ENCODE data around the gene ENTREP3.

The ENTREP3 gene

GRCh38 chr1:155278689-155279160 lies 23.4 kb upstream of the ENTREP3 start:
- no peak for DNase-seq (ENCODE audit: low read depth in 1 of 2, low spot score in 1 of 2)

GRCh38 chr1:155277902-155278688 lies 22.8 kb upstream of the ENTREP3 start:
- DNase-seq (ENCODE audit: low read depth in 1 of 2, low spot score in 1 of 2): peak; percentile 52 to 57

- peak; percentile 87 to 95 for DNase-seq (ENCODE audit: low read depth in 1 of 2, low spot score in 1 of 2)
These were observed 22.0 kb upstream of the ENTREP3 start, which contains the start of gene HCN3 for GRCh38 chr1:155277070-155277901. HCN3 (plus strand) TSS chr1:155277463; CDS start chr1:155277591, 128 bp downstream.

- peak; percentile 90 to 93 for DNase-seq (ENCODE audit: low read depth in 1 of 2, low spot score in 1 of 2)
These were observed 18.3 kb upstream of the ENTREP3 start, which contains the start of gene CLK2 for GRCh38 chr1:155273343-155274245. CLK2 (minus strand) TSS chr1:155273504; CDS start chr1:155270977, 2,527 bp downstream.

GRCh38 chr1:155272466-155273342 lies 17.4 kb upstream of the ENTREP3 start:
- no peak for DNase-seq (ENCODE audit: low read depth in 1 of 2, low spot score in 1 of 2)

- DNase-seq (ENCODE audit: low read depth in 1 of 2, low spot score in 1 of 2): no peak
These were observed 14.1 kb upstream of the ENTREP3 start for GRCh38 chr1:155269381-155269780.

- DNase-seq (ENCODE audit: low read depth in 1 of 2, low spot score in 1 of 2): no peak
These were observed 13.3 kb upstream of the ENTREP3 start for GRCh38 chr1:155268630-155269029.

- DNase-seq (ENCODE audit: low read depth in 1 of 2, low spot score in 1 of 2): no peak
These were observed 12.1 kb upstream of the ENTREP3 start for GRCh38 chr1:155267373-155267772.

GRCh38 chr1:155266553-155266952 lies 11.3 kb upstream of the ENTREP3 start:
- no peak for DNase-seq (ENCODE audit: low read depth in 1 of 2, low spot score in 1 of 2)

GRCh38 chr1:155263067-155263466 lies 7.8 kb upstream of the ENTREP3 start:
- no peak for DNase-seq (ENCODE audit: low read depth in 1 of 2, low spot score in 1 of 2)

- DNase-seq (ENCODE audit: low read depth in 1 of 2, low spot score in 1 of 2): peak; percentile 68 to 89
These were observed 6.8 kb upstream of the ENTREP3 start, which contains the start of gene SCAMP3 for GRCh38 chr1:155261852-155262673. SCAMP3 (minus strand) TSS chr1:155262360; CDS start chr1:155262151, 209 bp downstream.

GRCh38 chr1:155261493-155261851 lies 6.2 kb upstream of the ENTREP3 start:
- DNase-seq (ENCODE audit: low read depth in 1 of 2, low spot score in 1 of 2): no peak

- DNase-seq (ENCODE audit: low read depth in 1 of 2, low spot score in 1 of 2): no peak
These were observed 5.0 kb upstream of the ENTREP3 start for GRCh38 chr1:155260276-155260675.

- no peak for DNase-seq (ENCODE audit: low read depth in 1 of 2, low spot score in 1 of 2)
These were observed 972 bp upstream of the ENTREP3 start for GRCh38 chr1:155256058-155256852.

- DNase-seq (ENCODE audit: low read depth in 1 of 2, low spot score in 1 of 2): no peak
These were observed 505 bp downstream of the ENTREP3 start for GRCh38 chr1:155254714-155255242.

GRCh38 chr1:155254228-155254713 lies 1.0 kb downstream of the ENTREP3 start:
- no peak for DNase-seq (ENCODE audit: low read depth in 1 of 2, low spot score in 1 of 2)

GRCh38 chr1:155253797-155254196 lies 1.5 kb downstream of the ENTREP3 start:
- no peak for DNase-seq (ENCODE audit: low read depth in 1 of 2, low spot score in 1 of 2)

GRCh38 chr1:155253208-155253607 lies 2.1 kb downstream of the ENTREP3 start:
- DNase-seq (ENCODE audit: low read depth in 1 of 2, low spot score in 1 of 2): no peak

Measured in activated CD4-positive, alpha-beta T cell treated with anti-CD3 and anti-CD28 coated beads, Interleukin-2, amount 50 U/mL, for 24 hours (primary cell).